PC-9 (cell line): Measurements from ENCODE around the gene EIF4G1.

Experiments
- CTCF ChIP-seq: fragments of 200-600 bp; sonication (generic); conservative IDR thresholded peaks from 2 replicates; pipeline ENCODE4 v1.6.1; 2017; ENCODE audit warnings: mixed run types, antibody characterized with exemption, mild to moderate bottlenecking, moderate library complexity
- EZH2 ChIP-seq: fragments of 200-600 bp; sonication (generic); IDR thresholded peaks from 2 replicates; pipeline ENCODE4 v1.8.0; 2017; ENCODE audit warnings: antibody characterized with exemption, low read depth

- TF ChIP-seq CTCF, result no peak
- TF ChIP-seq EZH2, result no peak
These were observed 33.6 kb downstream of the EIF4G1 start for GRCh38 chr3:184348057-184348382.
